Large intestine (tissue), 3 donors: ENCODE results near the gene CNOT1. TPM values are rescaled to one million over a fixed set of nuclear protein-coding genes. Genes with fewer than 3 reads are reported as not detected.

Experiments
- DNase-seq, 2 donors: peaks; one replicate each; pipeline versions ENCODE4 v3.0.0 to v3.0.0-alpha.2; 2013
- H3K27ac ChIP-seq: one replicate; pipeline ENCODE4 v1.5.1; 2013; ENCODE audit warnings: low read length
- H3K27me3 ChIP-seq: 2 replicates; pipeline ENCODE4 v1.6.1; 2013; ENCODE audit warnings: low read length; ENCODE audit not compliant: control insufficient read depth, insufficient read depth
- H3K36me3 ChIP-seq: 2 replicates; pipeline ENCODE4 v1.6.1; 2013; ENCODE audit warnings: low read length; ENCODE audit not compliant: control insufficient read depth, insufficient read depth
- H3K4me1 ChIP-seq: one replicate; pipeline ENCODE4 v1.6.1; 2013; ENCODE audit warnings: low read length; ENCODE audit not compliant: control insufficient read depth, insufficient read depth
- H3K4me3 ChIP-seq: one replicate; pipeline ENCODE4 v1.5.1; 2013; ENCODE audit warnings: low read length
- H3K9me3 ChIP-seq: one replicate; pipeline ENCODE4 v1.6.1; 2013; ENCODE audit warnings: mild to moderate bottlenecking, low read depth, low read length, moderate library complexity; ENCODE audit not compliant: control insufficient read depth
- WGBS: methylation state at CpG from one replicate; pipeline ENCODE4 v1.1.5; 2013; ENCODE audit warnings: low lambda C conversion rate; ENCODE audit not compliant: insufficient coverage; 5-methylcytosine and 5-hydroxymethylcytosine counted together
- polyA plus RNA-seq: library from polyadenylated mRNA; unstranded; fragments of 120-200 nt; gene quantifications from one replicate; pipeline ENCODE4 v1.2.1, GENCODE V29; 2013

CNOT1 gene
- polyA plus RNA-seq, 1 donor: 171 TPM

DNA sequence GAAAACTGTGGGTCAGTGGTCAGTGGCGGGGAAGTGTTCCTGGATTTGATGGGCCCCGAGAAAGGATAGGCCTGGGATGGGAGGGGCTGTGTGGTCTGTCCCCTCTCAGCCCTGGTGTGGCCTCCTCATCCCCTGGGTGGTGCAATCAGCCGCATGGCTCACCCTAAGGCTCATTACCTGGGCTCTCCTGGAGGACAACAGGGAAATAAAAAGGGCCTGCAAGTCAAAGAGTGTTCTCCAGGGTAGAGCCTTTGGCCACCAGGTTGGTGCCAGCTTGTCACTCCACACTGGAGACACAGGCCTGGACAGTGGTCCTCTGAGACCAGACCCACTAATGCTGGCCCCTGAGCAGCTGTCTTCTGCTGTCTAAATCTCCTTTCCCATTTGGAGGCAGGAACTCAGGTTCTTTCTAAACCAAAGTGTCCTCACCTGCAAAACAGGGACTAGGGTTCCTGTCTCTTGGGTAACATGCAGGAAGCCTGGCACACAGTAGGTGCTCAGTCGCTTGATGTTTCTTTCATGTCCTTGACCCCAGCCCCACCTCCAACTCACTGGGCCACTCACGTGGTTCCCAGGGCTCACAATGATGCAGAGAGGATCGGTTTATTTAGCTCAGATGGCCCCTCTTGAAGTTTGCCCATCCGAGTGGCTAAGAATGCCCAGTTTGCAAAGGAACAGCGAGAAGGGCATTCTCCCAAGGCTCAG is 127.3 kb downstream of the CNOT1 start:
- Histone ChIP-seq H3K27me3 (peaks cover 46% of the 10 kb centered on the region), H3K9me3 (no peaks in the 10 kb centered on the region), H3K4me1 (peaks cover 19% of the 10 kb centered on the region), H3K4me3 (no peak overlapping the region), H3K36me3 (no peaks in the 10 kb centered on the region), H3K27ac (no peak overlapping the region)
- WGBS: no CpG with 5 or more reads among the region's 8 CpGs
- DNase-seq: no peak

DNA sequence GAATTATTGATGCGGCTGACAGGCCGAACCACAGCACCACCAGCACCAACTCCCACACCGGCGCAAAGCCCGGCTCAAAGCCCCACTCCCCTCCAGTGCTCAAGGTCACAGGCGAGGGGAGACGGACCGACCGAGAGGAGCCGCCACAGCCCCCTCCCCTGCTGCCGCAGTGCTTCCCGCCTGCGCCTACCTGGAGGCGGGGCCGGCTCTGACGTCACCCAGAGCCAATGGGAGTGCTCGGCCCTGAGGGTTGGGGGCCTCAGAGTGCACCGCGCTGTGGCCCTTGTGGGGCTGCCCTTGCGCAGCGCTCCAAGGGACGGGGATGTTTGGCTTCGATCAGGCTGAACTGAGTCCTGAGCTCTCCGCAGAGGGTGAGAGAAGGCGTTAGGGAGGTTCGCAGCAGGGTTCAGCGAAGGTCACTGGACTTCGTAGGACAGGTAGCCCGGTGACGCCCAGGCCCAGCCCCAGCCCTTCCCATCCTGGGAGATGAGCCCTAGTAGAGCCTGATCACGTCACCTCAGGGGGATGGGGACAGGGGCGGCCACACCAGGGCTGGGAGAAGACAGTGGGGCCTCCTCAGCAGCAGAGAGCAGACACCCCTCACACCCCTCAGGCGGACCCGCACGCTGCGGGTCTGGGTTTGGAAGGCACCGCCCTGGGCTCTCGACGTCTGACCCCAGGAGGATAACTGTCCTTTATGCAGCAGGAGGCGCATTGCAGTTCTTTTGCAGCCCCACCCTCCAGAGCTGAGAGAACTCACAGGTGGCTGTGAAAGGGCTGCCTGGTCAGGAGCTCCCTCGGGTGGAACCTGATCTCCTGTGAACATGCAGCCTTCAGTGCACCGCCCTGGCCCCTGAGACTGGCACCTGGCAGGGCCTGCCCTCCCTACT is 128.1 kb downstream of the CNOT1 start:
- Histone ChIP-seq H3K36me3 (no peaks in the 10 kb centered on the region), H3K27me3 (peaks cover 46% of the 10 kb centered on the region), H3K4me1 (peaks cover 19% of the 10 kb centered on the region), H3K27ac (no peak overlapping the region), H3K4me3 (peak overlapping the region; percentile 31), H3K9me3 (no peaks in the 10 kb centered on the region)
- peak; percentile 49 to 62 for DNase-seq
- WGBS: no CpG with 5 or more reads among the region's 42 CpGs

DNA sequence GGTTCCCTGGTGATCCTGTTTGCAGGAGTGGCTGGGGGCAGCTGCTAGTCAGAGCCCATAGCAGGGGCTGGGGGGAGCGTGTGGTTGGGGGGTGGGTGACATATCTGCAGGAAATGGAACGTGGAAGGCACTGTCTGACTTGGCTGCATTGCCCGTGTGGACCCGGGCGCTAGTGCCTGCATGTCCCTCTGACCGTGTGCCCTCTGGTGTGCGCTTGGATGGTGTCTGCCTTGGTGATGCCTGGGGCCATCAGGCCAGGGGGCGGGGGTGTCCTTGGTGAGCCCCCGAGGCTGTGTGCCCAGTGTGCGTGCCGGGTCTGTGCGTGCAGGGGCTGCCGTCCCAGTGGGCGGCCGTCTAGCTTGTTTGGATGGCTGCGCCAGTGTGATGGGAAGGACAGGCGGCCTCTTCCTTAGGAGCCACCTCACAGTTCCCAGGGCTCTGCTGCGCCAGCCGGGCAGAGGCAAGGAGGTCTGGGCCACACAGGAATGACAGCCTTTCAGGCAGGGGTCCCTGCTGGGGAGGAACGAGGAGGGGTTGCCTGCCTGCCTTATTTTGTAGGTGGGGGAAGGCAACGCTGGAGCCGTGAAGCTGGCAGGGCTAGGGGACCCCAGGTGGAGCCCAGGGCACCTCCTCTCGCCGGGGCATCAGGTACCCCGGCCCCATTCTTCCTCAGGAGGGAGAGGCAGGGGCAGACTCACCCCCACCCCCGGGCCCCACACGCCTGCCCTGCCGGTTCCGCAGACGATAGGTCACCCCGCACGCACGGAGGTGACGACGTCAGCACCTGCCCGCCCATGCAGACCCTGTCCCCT is 129.0 kb downstream of the CNOT1 start:
- Histone ChIP-seq H3K9me3 (no peaks in the 10 kb centered on the region), H3K36me3 (no peaks in the 10 kb centered on the region), H3K27me3 (peaks cover 46% of the 10 kb centered on the region), H3K27ac (peak overlapping the region; percentile 38), H3K4me1 (peaks cover 22% of the 10 kb centered on the region), H3K4me3 (peak overlapping the region; percentile 31)
- WGBS: no CpG with 5 or more reads among the region's 36 CpGs
- no peak for DNase-seq

DNA sequence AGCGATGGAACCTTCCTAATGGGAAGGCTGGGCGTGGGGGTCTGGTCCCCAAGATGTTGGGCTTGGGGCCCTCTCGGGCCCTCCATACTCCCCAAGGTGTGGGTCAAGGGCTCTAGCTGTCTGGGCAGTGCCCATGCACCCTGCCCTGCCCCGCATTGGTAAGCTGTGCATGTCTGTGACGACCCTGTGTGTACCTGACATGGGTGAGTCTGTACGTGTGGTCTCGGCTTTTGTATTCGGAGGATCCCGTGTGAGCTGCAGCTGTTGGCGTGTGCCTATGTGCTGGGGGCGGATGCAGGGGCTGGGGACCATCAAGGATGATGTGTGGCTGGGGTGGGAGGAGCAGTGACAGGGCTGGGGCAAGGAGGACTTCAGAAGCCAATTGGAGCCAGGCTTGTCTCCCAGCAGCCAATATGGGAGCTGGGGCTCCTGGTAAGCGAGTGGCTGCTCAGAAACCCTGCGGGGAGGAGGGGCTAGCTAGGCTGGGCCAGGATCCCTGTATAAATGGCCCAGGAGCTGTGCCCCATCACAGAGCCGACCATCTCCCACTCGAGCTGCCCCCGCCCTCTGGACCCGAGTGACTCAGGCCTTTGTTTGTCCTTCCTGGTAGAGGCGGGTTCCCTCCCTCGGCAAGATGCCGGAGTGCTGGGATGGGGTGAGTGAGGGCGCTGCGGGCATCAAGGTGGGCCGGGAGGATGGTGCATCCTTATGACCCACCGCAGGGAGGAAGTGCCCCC is 129.8 kb downstream of the CNOT1 start, which contains the start of gene NDRG4:
Gene NDRG4, plus strand, starts transcription at position 529 of the 737 bp plus-strand sequence. Its CDS starts 106 bp downstream, at position 635.
- DNase-seq: peak; percentile 51 to 57
- H3K36me3 ChIP-seq: no peaks in the 10 kb centered on the region
- peaks cover 25% of the 10 kb centered on the region for H3K4me1 ChIP-seq
- peak within 1 kb of the TSS; percentile 38 for H3K27ac ChIP-seq
- H3K9me3 ChIP-seq: no peaks in the 10 kb centered on the region
- no CpG with 5 or more reads among the region's 24 CpGs for WGBS
- peaks cover 51% of the 10 kb centered on the region for H3K27me3 ChIP-seq
- H3K4me3 ChIP-seq: peak within 1 kb of the TSS; percentile 31

DNA sequence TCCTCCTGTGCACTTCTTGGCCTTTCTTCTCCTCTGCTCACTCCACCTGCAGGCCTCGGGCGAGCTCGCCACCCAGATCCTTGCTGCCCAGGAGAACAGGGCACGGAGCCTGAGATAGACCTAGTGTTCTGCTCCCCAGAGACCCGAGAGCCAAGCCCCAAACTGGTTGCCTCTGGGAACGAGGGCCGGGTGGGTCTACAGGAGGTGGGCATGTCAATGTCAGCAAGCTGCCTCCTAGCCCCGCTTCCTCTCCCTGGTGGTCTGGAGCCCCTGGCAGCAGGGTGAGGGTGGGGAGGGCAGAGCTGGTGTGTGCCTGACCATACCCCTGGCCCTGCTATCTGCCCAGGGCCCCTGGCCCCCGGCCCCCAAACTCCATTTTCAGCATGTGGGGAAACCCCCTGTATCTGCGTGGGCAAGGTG is 130.5 kb downstream of the CNOT1 start:
- no CpG with 5 or more reads among the region's 10 CpGs for WGBS

DNA sequence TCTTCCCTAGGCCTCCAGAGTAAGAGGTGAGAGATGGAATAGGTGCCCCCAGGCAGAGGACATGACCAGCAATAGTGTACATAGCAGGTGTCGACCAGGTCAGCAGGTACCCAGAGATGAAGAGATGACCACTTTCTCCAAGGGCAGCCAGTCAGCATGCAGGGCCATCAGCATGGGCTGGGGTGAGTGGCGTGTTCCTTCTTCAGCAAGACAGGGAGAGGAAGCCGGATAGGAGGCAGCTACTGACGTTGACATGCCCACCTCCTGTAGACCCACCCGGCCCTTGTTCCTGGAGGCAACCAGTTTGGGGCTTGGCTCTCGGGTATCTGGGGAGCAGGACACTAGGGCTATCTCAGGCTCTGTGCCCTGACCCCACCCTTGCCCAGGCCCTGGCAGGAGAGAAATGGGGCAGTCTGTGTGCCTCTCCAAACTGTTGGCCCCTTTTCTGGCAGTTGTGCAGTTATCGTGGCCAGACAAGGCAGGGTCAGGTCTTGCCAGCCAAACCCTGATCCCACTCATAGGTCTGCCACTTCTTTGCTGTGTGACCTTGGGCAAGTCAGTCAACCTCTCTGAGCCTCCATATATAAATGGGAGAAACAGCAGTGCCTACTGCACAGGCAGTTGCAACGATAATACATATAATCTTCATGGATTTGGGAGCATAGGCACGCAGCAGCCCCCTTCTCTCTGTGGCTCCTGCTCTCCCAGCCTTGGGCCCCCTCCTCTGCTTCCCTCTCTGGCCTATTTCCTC is 131.1 kb downstream of the CNOT1 start:
- H3K27ac ChIP-seq: no peak overlapping the region
- H3K36me3 ChIP-seq: no peaks in the 10 kb centered on the region
- H3K27me3 ChIP-seq: peaks cover 51% of the 10 kb centered on the region
- no peaks in the 10 kb centered on the region for H3K9me3 ChIP-seq
- WGBS: no CpG with 5 or more reads among the region's 9 CpGs
- peaks cover 25% of the 10 kb centered on the region for H3K4me1 ChIP-seq
- no peak overlapping the region for H3K4me3 ChIP-seq
- DNase-seq: no peak

More for the DNA sequence above, 130.5 kb downstream of the CNOT1 start:
- H3K4me1 ChIP-seq: peaks cover 25% of the 10 kb centered on the region
- no peak for DNase-seq
- no peaks in the 10 kb centered on the region for H3K9me3 ChIP-seq
- H3K27ac ChIP-seq: no peak overlapping the region
- H3K4me3 ChIP-seq: no peak overlapping the region
- peaks cover 51% of the 10 kb centered on the region for H3K27me3 ChIP-seq
- no peaks in the 10 kb centered on the region for H3K36me3 ChIP-seq

DNA sequence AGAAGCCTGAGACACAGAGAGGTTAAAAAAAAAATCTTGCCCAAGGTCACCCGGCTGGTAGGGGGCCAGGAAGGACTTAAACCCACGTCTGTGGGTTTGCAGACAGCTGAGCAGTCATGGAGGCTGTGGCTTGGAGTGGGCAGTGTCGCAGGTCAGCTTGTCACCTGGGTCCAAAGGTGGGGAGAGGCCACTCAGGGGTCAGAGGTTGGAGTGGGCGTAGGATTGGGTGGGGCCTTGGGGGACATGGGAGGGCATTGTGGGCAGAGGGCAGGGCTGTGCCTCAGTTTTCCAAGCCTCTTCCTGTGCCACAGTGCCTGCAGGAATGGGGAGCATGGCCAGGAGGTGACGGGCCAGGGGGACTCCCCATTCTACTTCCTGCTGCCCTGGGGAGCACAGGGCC is 131.7 kb downstream of the CNOT1 start:
- Histone ChIP-seq H3K9me3 (no peaks in the 10 kb centered on the region), H3K4me1 (peaks cover 25% of the 10 kb centered on the region), H3K36me3 (no peaks in the 10 kb centered on the region), H3K27me3 (peaks cover 46% of the 10 kb centered on the region), H3K4me3 (no peak overlapping the region), H3K27ac (no peak overlapping the region)
- WGBS: no CpG with 5 or more reads among the region's 5 CpGs
- DNase-seq: no peak

DNA sequence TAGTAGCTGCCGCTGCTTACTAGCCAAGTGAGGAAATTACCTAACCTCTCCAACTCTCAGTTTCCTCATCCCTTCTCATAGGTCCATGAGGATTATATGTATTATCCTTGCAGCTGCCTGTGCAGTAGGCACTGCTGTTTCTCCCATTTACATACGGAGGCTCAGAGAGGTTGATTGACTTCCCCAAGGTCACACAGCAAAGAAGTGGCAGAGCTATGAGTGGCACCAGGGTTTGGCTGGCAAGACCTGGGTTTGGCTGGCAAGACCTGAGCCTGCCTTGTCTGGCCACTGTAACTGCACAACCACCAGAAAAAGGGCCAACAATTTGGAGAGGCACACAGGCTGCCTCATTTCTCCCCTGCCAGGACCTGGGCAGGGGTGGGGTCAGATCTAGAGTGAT is 132.2 kb downstream of the CNOT1 start:
- no peak for DNase-seq
- H3K9me3 ChIP-seq: no peaks in the 10 kb centered on the region
- WGBS: no CpG with 5 or more reads among the region's 2 CpGs
- H3K4me1 ChIP-seq: peaks cover 25% of the 10 kb centered on the region
- no peak overlapping the region for H3K4me3 ChIP-seq
- H3K36me3 ChIP-seq: no peaks in the 10 kb centered on the region
- no peak overlapping the region for H3K27ac ChIP-seq
- H3K27me3 ChIP-seq: peaks cover 42% of the 10 kb centered on the region
